Liver (tissue), 9 donors: ENCODE measurements around the gene SPHK2. TPM values are rescaled to one million over a fixed set of nuclear protein-coding genes. Genes with fewer than 3 reads are reported as not detected.

Source experiments
- DNase-seq: peaks from one replicate; pipeline ENCODE4 v3.0.0-alpha.2; 2017; ENCODE audit warnings: low spot score
- H3K27ac ChIP-seq, 2 donors: one replicate each; pipeline ENCODE4 v1.7.0; 2013; ENCODE audit warnings: inconsistent platforms in 2 of 2, low read length in 2 of 2, control low read depth in 1 of 2, low read depth in 1 of 2, mild to moderate bottlenecking in 1 of 2
- H3K27me3 ChIP-seq, 4 donors: one replicate each; pipeline versions ENCODE4 v1.6.1 to v1.7.0; 2013; ENCODE audit warnings: low read length in 3 of 4, inconsistent platforms in 1 of 4, mild to moderate bottlenecking in 1 of 4, moderate library complexity in 1 of 4; ENCODE audit not compliant: control insufficient read depth in 4 of 4, insufficient read depth in 4 of 4
- H3K36me3 ChIP-seq, 4 donors: one replicate each; pipeline versions ENCODE4 v1.6.1 to v1.7.0; 2013; ENCODE audit warnings: low read length in 3 of 4, mild to moderate bottlenecking in 3 of 4, low read depth in 1 of 4, moderate library complexity in 1 of 4; ENCODE audit not compliant: control insufficient read depth in 4 of 4, insufficient read depth in 3 of 4
- H3K4me1 ChIP-seq, 4 donors: one replicate each; pipeline versions ENCODE4 v1.6.1 to v1.7.0; 2013; ENCODE audit warnings: low read length in 3 of 4, mild to moderate bottlenecking in 3 of 4, moderate library complexity in 1 of 4; ENCODE audit not compliant: control insufficient read depth in 4 of 4, insufficient read depth in 4 of 4
- H3K4me3 ChIP-seq, 3 donors: one replicate each; pipeline versions ENCODE4 v1.6.1 to v1.7.0; 2013; ENCODE audit warnings: low read length in 3 of 3, control low read depth in 1 of 3, low read depth in 1 of 3, mild to moderate bottlenecking in 1 of 3
- H3K9ac ChIP-seq, 2 donors: one replicate each; pipeline ENCODE4 v1.7.0; 2013; ENCODE audit warnings: low read length in 2 of 2, mild to moderate bottlenecking in 2 of 2, moderate library complexity in 2 of 2, control low read depth in 1 of 2, low read depth in 1 of 2
- H3K9me3 ChIP-seq, 4 donors: one replicate each; pipeline versions ENCODE4 v1.6.1 to v1.7.0; 2013; ENCODE audit warnings: low read length in 3 of 4; ENCODE audit not compliant: control insufficient read depth in 4 of 4
- EGR1 ChIP-seq, 2 donors: IDR thresholded peaks; 2 replicates each; pipeline ENCODE4 v1.6.1; 2016 to 2018; ENCODE audit warnings: antibody characterized with exemption in 2 of 2, low read depth in 2 of 2
- FOXA1 ChIP-seq: IDR thresholded peaks from 2 replicates; pipeline ENCODE4 v1.6.1; 2016; ENCODE audit warnings: antibody characterized with exemption
- FOXA2 ChIP-seq: IDR thresholded peaks from 2 replicates; pipeline ENCODE4 v1.6.1; 2016; ENCODE audit warnings: antibody characterized with exemption
- GABPA ChIP-seq, 2 donors: IDR thresholded peaks in 1 of 2; conservative IDR thresholded peaks in 1 of 2; 2 replicates each; pipeline ENCODE4 v1.6.1; 2016; ENCODE audit warnings: antibody characterized with exemption in 2 of 2, mild to moderate bottlenecking in 1 of 2, moderate library complexity in 1 of 2
- HNF4A ChIP-seq, 2 donors: conservative IDR thresholded peaks; 2 replicates each; pipeline ENCODE4 v1.6.1; 2016; ENCODE audit warnings: antibody characterized with exemption in 2 of 2, mild to moderate bottlenecking in 2 of 2
- HNF4G ChIP-seq: IDR thresholded peaks from 2 replicates; pipeline ENCODE4 v1.6.1; 2016; ENCODE audit warnings: antibody characterized with exemption
- JUND ChIP-seq, 2 donors: IDR thresholded peaks; 2 replicates each; pipeline ENCODE4 v1.6.1; 2016; ENCODE audit warnings: antibody characterized with exemption in 2 of 2
- NR2F2 ChIP-seq: IDR thresholded peaks from 2 replicates; pipeline ENCODE4 v1.6.1; 2016; ENCODE audit warnings: antibody characterized with exemption
- RAD21 ChIP-seq, 2 donors: IDR thresholded peaks; 2 replicates each; pipeline ENCODE4 v1.6.1; 2016; ENCODE audit warnings: antibody characterized with exemption in 2 of 2, mild to moderate bottlenecking in 2 of 2
- RXRA ChIP-seq, 2 donors: IDR thresholded peaks; 2 replicates each; pipeline ENCODE4 v1.6.1; 2017 to 2018; ENCODE audit warnings: antibody characterized with exemption in 2 of 2, mild to moderate bottlenecking in 1 of 2
- SP1 ChIP-seq: IDR thresholded peaks from 2 replicates; pipeline ENCODE4 v1.6.1; 2018; ENCODE audit warnings: antibody characterized with exemption, mild to moderate bottlenecking
- TAF1 ChIP-seq: conservative IDR thresholded peaks from 2 replicates; pipeline ENCODE4 v1.6.1; 2016; ENCODE audit warnings: antibody characterized with exemption, mild to moderate bottlenecking
- YY1 ChIP-seq: IDR thresholded peaks from 2 replicates; pipeline ENCODE4 v1.6.1; 2016; ENCODE audit warnings: antibody characterized with exemption, mild to moderate bottlenecking
- WGBS: extraction: QIAGEN DNeasy Blood & Tissue Kit; methylation state at CpG from one replicate; pipeline ENCODE4 v1.1.7; 2013; 5-methylcytosine and 5-hydroxymethylcytosine counted together
- polyA plus RNA-seq, 2 donors: library from polyadenylated mRNA; stranded (reverse) in 1 of 2; unstranded in 1 of 2; fragments of 200-250 nt in 1 of 2; fragments of >200 nt in 1 of 2; fragmentation: Nextera tagmentation in 1 of 2; extraction: Ambion mirVana in 1 of 2; gene quantifications; one replicate each; pipeline versions ENCODE4 v1.2.1 to v1.2.3, GENCODE V29; 2013 to 2015
- total RNA-seq, 2 donors: library from RNA; depleted of rRNA; stranded (reverse); fragments of >200 nt; gene quantifications; one replicate each; pipeline ENCODE4 v1.2.3, GENCODE V29; 2014
- TF ChIP-seq, protein P1 (sequence below): IDR thresholded peaks from 2 replicates; pipeline ENCODE4 v1.6.1; 2016; ENCODE audit warnings: antibody characterized with exemption
- TF ChIP-seq, protein P2 (sequence below): IDR thresholded peaks from 2 replicates; pipeline ENCODE4 v1.6.1; 2016; ENCODE audit warnings: antibody characterized with exemption
- TF ChIP-seq, protein P3 (sequence below): IDR thresholded peaks from 2 replicates; pipeline ENCODE4 v1.6.1; 2016; ENCODE audit warnings: antibody characterized with exemption
- TF ChIP-seq, protein P4 (sequence below): IDR thresholded peaks from 2 replicates; pipeline ENCODE4 v1.6.1; 2016; ENCODE audit warnings: antibody characterized with exemption, mild to moderate bottlenecking
- TF ChIP-seq, protein P5 (sequence below): fragments of 150-350 bp; IDR thresholded peaks from 2 replicates; pipeline ENCODE4 v1.5.1; 2017; ENCODE audit warnings: improper control_type of control experiment, low read depth, low read length; ENCODE audit not compliant: missing input control
- donor health status: healthy.
- donor health status: healthy.
- donor health status: healthy.
- donor health status: healthy.
- donor health status: healthy.

The SPHK2 gene, protein sequence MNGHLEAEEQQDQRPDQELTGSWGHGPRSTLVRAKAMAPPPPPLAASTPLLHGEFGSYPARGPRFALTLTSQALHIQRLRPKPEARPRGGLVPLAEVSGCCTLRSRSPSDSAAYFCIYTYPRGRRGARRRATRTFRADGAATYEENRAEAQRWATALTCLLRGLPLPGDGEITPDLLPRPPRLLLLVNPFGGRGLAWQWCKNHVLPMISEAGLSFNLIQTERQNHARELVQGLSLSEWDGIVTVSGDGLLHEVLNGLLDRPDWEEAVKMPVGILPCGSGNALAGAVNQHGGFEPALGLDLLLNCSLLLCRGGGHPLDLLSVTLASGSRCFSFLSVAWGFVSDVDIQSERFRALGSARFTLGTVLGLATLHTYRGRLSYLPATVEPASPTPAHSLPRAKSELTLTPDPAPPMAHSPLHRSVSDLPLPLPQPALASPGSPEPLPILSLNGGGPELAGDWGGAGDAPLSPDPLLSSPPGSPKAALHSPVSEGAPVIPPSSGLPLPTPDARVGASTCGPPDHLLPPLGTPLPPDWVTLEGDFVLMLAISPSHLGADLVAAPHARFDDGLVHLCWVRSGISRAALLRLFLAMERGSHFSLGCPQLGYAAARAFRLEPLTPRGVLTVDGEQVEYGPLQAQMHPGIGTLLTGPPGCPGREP
- 10 to 100 TPM; 10.2 to 17.3 TPM for total RNA-seq
- polyA plus RNA-seq = 10 to 100 TPM in 1 of 2 donors, 1 to 10 TPM in 1; 9.6 to 14.4 TPM

DNA sequence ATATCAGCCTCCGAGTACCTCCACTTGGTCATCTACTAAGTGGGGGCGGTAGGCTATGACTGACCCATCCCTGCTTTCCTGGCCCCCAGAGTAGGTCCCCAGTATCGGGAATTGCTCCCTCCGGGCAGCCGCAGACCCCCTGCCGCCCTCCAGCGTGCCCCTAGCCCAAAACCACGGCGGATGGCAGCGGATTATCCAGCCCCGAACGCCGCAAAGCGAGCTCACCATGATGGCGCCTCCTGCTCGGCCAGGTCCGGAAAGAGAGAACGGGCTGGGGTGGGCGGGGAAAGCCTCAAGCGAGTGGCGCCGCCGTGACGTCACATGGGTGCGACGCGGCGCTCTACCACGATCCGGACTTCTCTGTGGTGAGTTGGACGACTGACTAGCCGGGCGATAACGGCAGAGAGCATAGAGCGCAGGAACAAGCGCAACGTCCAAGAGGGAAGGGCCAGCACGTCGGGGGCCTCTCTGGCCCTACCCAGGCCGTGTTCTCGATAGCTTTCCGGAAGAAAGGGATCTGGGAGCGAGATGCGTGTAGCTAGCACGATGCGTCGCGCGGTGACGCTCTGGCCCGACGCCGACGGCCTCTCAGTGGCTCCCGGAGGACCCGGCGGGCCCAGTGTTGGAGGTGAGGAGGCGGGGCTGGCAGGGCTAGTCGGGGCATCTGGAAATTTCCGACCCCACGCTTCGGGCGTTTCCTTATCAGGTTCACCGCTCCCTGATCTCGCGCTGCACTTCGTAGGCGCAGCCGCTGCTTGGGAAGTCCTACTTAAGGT lies at the start of gene SPHK2, which contains the start of gene RPL18:
TSS of gene SPHK2 (plus strand) at position 591 of the 776 bp plus-strand sequence. CDS start 1,009 bp downstream, outside the sequence.
TSS of gene RPL18 (minus strand) at position 263 of the 776 bp plus-strand sequence. CDS start at position 228, 35 bp downstream.
- under 1% methylated on average over 69 of the region's 69 CpGs for WGBS
- Histone ChIP-seq H3K9ac (peak within 1 kb of the TSS; percentile 98 to 99), H3K27me3 (no peaks in the 10 kb centered on the region), H3K27ac (peak within 1 kb of the TSS; percentile 85 to 93), H3K9me3 (no peaks in the 10 kb centered on the region), H3K4me1 (peaks cover 8 to 49% (median 33%) of the 10 kb centered on the region in 4 donors), H3K4me3 (peak within 1 kb of the TSS; percentile 58 to 98 (median 97)), H3K36me3 (peaks cover 15 to 27% (median 18%) of the 10 kb centered on the region in 4 donors)
- DNase-seq = peak; percentile 96
- TF ChIP-seq SP1 (peak; percentile 97), HNF4A (conservative IDR thresholded peaks at IDR 0.05) (peak; percentile 47 to 59), YY1 (peak; percentile 96), NR2F2 (peak; percentile 60), HNF4G (no peak), EGR1 (IDR thresholded peaks at IDR 0.05; ENCODE audit: low read depth in 2 of 2) (peak; percentile 10 to 63), JUND (IDR thresholded peaks at IDR 0.05) (peak in 1 of 2 donors; percentile 56), FOXA1 (peak; percentile 84), GABPA (IDR thresholded peaks at IDR 0.05 in 1 of 2, conservative IDR thresholded peaks at IDR 0.05 in 1 of 2) (peak in 1 of 2 donors; percentile 92), TAF1 (peak; percentile 98), RAD21 (IDR thresholded peaks at IDR 0.05) (peak in 1 of 2 donors; percentile 5), RXRA (IDR thresholded peaks at IDR 0.05) (peak; percentile 57 to 71), FOXA2 (no peak)
- TF ChIP-seq, protein P1, sequence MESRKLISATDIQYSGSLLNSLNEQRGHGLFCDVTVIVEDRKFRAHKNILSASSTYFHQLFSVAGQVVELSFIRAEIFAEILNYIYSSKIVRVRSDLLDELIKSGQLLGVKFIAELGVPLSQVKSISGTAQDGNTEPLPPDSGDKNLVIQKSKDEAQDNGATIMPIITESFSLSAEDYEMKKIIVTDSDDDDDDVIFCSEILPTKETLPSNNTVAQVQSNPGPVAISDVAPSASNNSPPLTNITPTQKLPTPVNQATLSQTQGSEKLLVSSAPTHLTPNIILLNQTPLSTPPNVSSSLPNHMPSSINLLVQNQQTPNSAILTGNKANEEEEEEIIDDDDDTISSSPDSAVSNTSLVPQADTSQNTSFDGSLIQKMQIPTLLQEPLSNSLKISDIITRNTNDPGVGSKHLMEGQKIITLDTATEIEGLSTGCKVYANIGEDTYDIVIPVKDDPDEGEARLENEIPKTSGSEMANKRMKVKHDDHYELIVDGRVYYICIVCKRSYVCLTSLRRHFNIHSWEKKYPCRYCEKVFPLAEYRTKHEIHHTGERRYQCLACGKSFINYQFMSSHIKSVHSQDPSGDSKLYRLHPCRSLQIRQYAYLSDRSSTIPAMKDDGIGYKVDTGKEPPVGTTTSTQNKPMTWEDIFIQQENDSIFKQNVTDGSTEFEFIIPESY = peak; percentile 95
- TF ChIP-seq, protein P2, sequence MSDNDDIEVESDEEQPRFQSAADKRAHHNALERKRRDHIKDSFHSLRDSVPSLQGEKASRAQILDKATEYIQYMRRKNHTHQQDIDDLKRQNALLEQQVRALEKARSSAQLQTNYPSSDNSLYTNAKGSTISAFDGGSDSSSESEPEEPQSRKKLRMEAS = peak; percentile 93
- TF ChIP-seq, protein P3, sequence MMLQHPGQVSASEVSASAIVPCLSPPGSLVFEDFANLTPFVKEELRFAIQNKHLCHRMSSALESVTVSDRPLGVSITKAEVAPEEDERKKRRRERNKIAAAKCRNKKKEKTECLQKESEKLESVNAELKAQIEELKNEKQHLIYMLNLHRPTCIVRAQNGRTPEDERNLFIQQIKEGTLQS = peak; percentile 82
- TF ChIP-seq, protein P4, sequence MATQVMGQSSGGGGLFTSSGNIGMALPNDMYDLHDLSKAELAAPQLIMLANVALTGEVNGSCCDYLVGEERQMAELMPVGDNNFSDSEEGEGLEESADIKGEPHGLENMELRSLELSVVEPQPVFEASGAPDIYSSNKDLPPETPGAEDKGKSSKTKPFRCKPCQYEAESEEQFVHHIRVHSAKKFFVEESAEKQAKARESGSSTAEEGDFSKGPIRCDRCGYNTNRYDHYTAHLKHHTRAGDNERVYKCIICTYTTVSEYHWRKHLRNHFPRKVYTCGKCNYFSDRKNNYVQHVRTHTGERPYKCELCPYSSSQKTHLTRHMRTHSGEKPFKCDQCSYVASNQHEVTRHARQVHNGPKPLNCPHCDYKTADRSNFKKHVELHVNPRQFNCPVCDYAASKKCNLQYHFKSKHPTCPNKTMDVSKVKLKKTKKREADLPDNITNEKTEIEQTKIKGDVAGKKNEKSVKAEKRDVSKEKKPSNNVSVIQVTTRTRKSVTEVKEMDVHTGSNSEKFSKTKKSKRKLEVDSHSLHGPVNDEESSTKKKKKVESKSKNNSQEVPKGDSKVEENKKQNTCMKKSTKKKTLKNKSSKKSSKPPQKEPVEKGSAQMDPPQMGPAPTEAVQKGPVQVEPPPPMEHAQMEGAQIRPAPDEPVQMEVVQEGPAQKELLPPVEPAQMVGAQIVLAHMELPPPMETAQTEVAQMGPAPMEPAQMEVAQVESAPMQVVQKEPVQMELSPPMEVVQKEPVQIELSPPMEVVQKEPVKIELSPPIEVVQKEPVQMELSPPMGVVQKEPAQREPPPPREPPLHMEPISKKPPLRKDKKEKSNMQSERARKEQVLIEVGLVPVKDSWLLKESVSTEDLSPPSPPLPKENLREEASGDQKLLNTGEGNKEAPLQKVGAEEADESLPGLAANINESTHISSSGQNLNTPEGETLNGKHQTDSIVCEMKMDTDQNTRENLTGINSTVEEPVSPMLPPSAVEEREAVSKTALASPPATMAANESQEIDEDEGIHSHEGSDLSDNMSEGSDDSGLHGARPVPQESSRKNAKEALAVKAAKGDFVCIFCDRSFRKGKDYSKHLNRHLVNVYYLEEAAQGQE = peak; percentile 95
- TF ChIP-seq, protein P5, sequence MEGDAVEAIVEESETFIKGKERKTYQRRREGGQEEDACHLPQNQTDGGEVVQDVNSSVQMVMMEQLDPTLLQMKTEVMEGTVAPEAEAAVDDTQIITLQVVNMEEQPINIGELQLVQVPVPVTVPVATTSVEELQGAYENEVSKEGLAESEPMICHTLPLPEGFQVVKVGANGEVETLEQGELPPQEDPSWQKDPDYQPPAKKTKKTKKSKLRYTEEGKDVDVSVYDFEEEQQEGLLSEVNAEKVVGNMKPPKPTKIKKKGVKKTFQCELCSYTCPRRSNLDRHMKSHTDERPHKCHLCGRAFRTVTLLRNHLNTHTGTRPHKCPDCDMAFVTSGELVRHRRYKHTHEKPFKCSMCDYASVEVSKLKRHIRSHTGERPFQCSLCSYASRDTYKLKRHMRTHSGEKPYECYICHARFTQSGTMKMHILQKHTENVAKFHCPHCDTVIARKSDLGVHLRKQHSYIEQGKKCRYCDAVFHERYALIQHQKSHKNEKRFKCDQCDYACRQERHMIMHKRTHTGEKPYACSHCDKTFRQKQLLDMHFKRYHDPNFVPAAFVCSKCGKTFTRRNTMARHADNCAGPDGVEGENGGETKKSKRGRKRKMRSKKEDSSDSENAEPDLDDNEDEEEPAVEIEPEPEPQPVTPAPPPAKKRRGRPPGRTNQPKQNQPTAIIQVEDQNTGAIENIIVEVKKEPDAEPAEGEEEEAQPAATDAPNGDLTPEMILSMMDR = no peak
